ENCODE data around the gene HOXB3. TPM values are rescaled to one million over a fixed set of nuclear protein-coding genes. Genes with fewer than 3 reads are reported as not detected.

Gene HOXB3
- polyA plus RNA-seq, 1 of the 3 experiments (the other 2 are of a cell fraction) = 0.46 TPM

DNA sequence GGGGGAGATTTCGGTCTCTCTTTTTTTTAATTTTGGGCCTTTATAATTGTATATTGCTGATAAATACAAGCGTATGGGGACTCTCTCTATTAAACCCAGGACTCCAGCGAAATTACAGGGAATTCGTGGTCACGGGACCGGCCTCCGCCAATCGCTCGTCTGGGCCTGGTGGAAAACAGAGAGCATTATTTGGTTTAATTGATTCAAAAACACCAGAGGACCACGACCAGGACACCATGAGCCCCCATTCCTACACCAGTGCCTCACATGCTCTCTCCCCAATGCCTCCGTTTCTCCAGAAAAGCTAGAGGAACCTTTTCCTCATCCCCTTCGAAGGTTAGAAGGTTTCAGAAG is 45.0 kb downstream of the HOXB3 start, which contains the start of gene HOXB2:
Gene HOXB2, minus strand, starts transcription at position 88 of the 354 bp plus-strand sequence. CDS start 198 bp downstream, outside the sequence.
- Histone ChIP-seq H3K4me2 (peak within 1 kb of the TSS; percentile 75; the same call in 1 of the 2 replicates), H3K9ac (no peak within 1 kb of the TSS; the same call in 1 of the 2 replicates), H2AFZ (ENCODE audit: low read depth) (no peak within 1 kb of the TSS), H3F3A (replicated peaks; ENCODE audit: insufficient read depth) (peaks cover 9% of the 10 kb centered on the region), H3K9me3 (no peaks in the 10 kb centered on the region), H4K20me1 (ENCODE audit: insufficient read depth) (no peaks in the 10 kb centered on the region), H3K27me3 (ENCODE audit: insufficient read depth) (peaks cover 96% of the 10 kb centered on the region), H3K36me3 (replicated peaks in 1 of 2; ENCODE audit: control insufficient read depth in 1 of 2, insufficient read depth in 2 of 2, low read length in 1 of 2) (no peaks in the 10 kb centered on the region), H3K9me2 (no peaks in the 10 kb centered on the region), H3K79me2 (ENCODE audit: insufficient read depth) (no peaks in the 10 kb centered on the region), H3K4me1 (ENCODE audit: control insufficient read depth in 1 of 2, insufficient read depth in 2 of 2, low read depth in 1 of 2, low read length in 1 of 2) (no peaks in the 10 kb centered on the region), H3K27ac (ENCODE audit: low read depth in 2 of 2, low read length in 1 of 2) (no peak within 1 kb of the TSS), H3K4me3 (ENCODE audit: low read depth in 2 of 2, low read length in 1 of 2) (peak within 1 kb of the TSS in 1 of 2 experiments; percentile 12; a peak in 2 of 4 replicates)
- ChIA-PET CTCF (no interaction called here), POLR2A (no interaction called here)
- no peak for TF ChIP-seq RCOR1 (IDR thresholded peaks at IDR 0.05; ENCODE audit: low read length)
- TF ChIP-seq ELF1 (IDR thresholded peaks at IDR 0.05) = no peak
- no peak for TF ChIP-seq FOXM1 (IDR thresholded peaks at IDR 0.05; ENCODE audit: low read depth)
- TF ChIP-seq NFIC (IDR thresholded peaks at IDR 0.05; ENCODE audit: borderline replicate concordance) = no peak
- no peak for TF ChIP-seq EP300 (IDR thresholded peaks at IDR 0.05; ENCODE audit: borderline replicate concordance in 1 of 2, low read depth in 1 of 2, low read length in 1 of 2)
- TF ChIP-seq, protein P1, sequence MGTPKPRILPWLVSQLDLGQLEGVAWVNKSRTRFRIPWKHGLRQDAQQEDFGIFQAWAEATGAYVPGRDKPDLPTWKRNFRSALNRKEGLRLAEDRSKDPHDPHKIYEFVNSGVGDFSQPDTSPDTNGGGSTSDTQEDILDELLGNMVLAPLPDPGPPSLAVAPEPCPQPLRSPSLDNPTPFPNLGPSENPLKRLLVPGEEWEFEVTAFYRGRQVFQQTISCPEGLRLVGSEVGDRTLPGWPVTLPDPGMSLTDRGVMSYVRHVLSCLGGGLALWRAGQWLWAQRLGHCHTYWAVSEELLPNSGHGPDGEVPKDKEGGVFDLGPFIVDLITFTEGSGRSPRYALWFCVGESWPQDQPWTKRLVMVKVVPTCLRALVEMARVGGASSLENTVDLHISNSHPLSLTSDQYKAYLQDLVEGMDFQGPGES (IDR thresholded peaks at IDR 0.05; ENCODE audit: low read depth, low read length) = no peak
- TF ChIP-seq NRF1 (IDR thresholded peaks at IDR 0.05; ENCODE audit: low read depth, low read length) = no peak
- TF ChIP-seq TEAD4 (IDR thresholded peaks at IDR 0.05; ENCODE audit: borderline replicate concordance, insufficient read depth) = no peak
- TF ChIP-seq TCF12 (IDR thresholded peaks at IDR 0.05) = no peak
- TF ChIP-seq, protein P2, sequence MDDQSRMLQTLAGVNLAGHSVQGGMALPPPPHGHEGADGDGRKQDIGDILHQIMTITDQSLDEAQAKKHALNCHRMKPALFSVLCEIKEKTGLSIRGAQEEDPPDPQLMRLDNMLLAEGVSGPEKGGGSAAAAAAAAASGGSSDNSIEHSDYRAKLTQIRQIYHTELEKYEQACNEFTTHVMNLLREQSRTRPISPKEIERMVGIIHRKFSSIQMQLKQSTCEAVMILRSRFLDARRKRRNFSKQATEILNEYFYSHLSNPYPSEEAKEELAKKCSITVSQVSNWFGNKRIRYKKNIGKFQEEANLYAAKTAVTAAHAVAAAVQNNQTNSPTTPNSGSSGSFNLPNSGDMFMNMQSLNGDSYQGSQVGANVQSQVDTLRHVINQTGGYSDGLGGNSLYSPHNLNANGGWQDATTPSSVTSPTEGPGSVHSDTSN (IDR thresholded peaks at IDR 0.05) = no peak
- 28% methylated on average over 12 of the region's 12 CpGs for WGBS (ENCODE audit: low lambda C conversion rate)
- no peak for DNase-seq

GRCh38 chr17:48544349-48545021 is 45.6 kb downstream of the HOXB3 start:
- Histone ChIP-seq H3K27me3 (ENCODE audit: insufficient read depth) (peaks cover 96% of the 10 kb centered on the region), H3K79me2 (ENCODE audit: insufficient read depth) (no peaks in the 10 kb centered on the region), H3K4me3 (ENCODE audit: low read depth in 2 of 2, low read length in 1 of 2) (no peak overlapping the region; a peak in 1 of 4 replicates), H3K9me3 (no peaks in the 10 kb centered on the region), H3K27ac (ENCODE audit: low read depth in 2 of 2, low read length in 1 of 2) (no peak overlapping the region), H3K4me2 (peak overlapping the region; percentile 75; the same call in 1 of the 2 replicates), H3K4me1 (ENCODE audit: control insufficient read depth in 1 of 2, insufficient read depth in 2 of 2, low read depth in 1 of 2, low read length in 1 of 2) (no peaks in the 10 kb centered on the region), H3K36me3 (replicated peaks in 1 of 2; ENCODE audit: control insufficient read depth in 1 of 2, insufficient read depth in 2 of 2, low read length in 1 of 2) (no peaks in the 10 kb centered on the region), H2AFZ (ENCODE audit: low read depth) (no peak overlapping the region), H3K9ac (no peak overlapping the region; the same call in 1 of the 2 replicates), H3F3A (replicated peaks; ENCODE audit: insufficient read depth) (peaks cover 9% of the 10 kb centered on the region), H4K20me1 (ENCODE audit: insufficient read depth) (no peaks in the 10 kb centered on the region), H3K9me2 (no peaks in the 10 kb centered on the region)
- WGBS (ENCODE audit: low lambda C conversion rate) = 10% methylated on average over 38 of the region's 38 CpGs
- no peak for DNase-seq
- TF ChIP-seq FOXM1 (IDR thresholded peaks at IDR 0.05; ENCODE audit: low read depth) = no peak
- TF ChIP-seq, protein P2 (IDR thresholded peaks at IDR 0.05) = 0 out of 2 replicates have a peak, but pooled peaks have one; percentile 5
- CTCF ChIA-PET = interaction anchor here (0.9 to 1.2 kb wide), 2 partner anchors 12 to 74 kb away, joined by 3 read pairs; no protein-coding TSS in a partner anchor
- POLR2A ChIA-PET = no interaction called here
